H1 (cell line): ENCODE data around the gene SOX13. TPM values are rescaled to one million over a fixed set of nuclear protein-coding genes. Genes with fewer than 3 reads are reported as not detected.
A peak's percentile ranks its signal among the peaks of the same experiment; 100 is the strongest.

ENCODE experiments used
- CTCF ChIA-PET: fragments of 300-600 bp; sonication (Branson Sonifier 250); formaldehyde crosslinking; loops from one replicate; lab custom pipeline; 2021; ENCODE audit not compliant: partially characterized antibody; lab: Charles Lee
- POLR2A ChIA-PET: fragments of 300-600 bp; sonication (Branson Sonifier 250); formaldehyde crosslinking; loops from one replicate; lab custom pipeline; 2021; ENCODE audit warnings: inconsistent platforms; ENCODE audit not compliant: partially characterized antibody; lab: Charles Lee
- DNase-seq, 2 experiments: peaks; one replicate each; pipeline versions ENCODE4 v3.0.0 to v3.0.0-alpha.2; 2010 to 2022; ENCODE audit warnings: low spot score in 2 of 2, low read depth in 1 of 2, mixed read lengths in 1 of 2
- FAIRE-seq: peaks from 2 replicates; lab custom pipeline; 2011; peaks lifted over from hg19 to GRCh38; lab: Jason Lieb, UNC
- H2AFZ ChIP-seq: 2 replicates; pipeline ENCODE4 v1.8.1; 2012; ENCODE audit warnings: low read length, inconsistent platforms
- H2AK5ac ChIP-seq: 2 replicates; pipeline ENCODE4 v1.6.1; 2013; ENCODE audit warnings: low read depth, low read length
- H2BK120ac ChIP-seq: replicated peaks from 2 replicates; pipeline ENCODE3; 2013; ENCODE audit warnings: low read depth, low read length, inconsistent platforms
- H2BK12ac ChIP-seq: 2 replicates; pipeline ENCODE4 v1.6.1; 2013; ENCODE audit warnings: low read depth, low read length
- H2BK15ac ChIP-seq: 2 replicates; pipeline ENCODE4 v1.6.1; 2013; ENCODE audit warnings: low read length
- H2BK20ac ChIP-seq: 2 replicates; pipeline ENCODE4 v1.6.1; 2013; ENCODE audit warnings: low read length
- H2BK5ac ChIP-seq: 2 replicates; pipeline ENCODE4 v1.6.1; 2013; ENCODE audit warnings: low read depth, low read length
- H3K14ac ChIP-seq: 2 replicates; pipeline ENCODE4 v1.6.1; 2013; ENCODE audit warnings: inconsistent platforms; ENCODE audit not compliant: insufficient read length
- H3K18ac ChIP-seq: 2 replicates; pipeline ENCODE4 v1.6.1; 2013; ENCODE audit warnings: low read length; ENCODE audit errors: extremely low read depth
- H3K23ac ChIP-seq: 2 replicates; pipeline ENCODE4 v1.6.1; 2013; ENCODE audit warnings: inconsistent platforms; ENCODE audit not compliant: insufficient read length
- H3K23me2 ChIP-seq: 2 replicates; pipeline ENCODE4 v1.6.1; 2013; ENCODE audit warnings: low read depth, low read length
- H3K27ac ChIP-seq: 2 replicates; pipeline ENCODE4 v1.6.1; 2011; ENCODE audit warnings: low read depth, low read length, inconsistent platforms
- H3K27me3 ChIP-seq, 4 experiments: replicated peaks in 1 of 4; 1 replicate in 1 of 4; 2 replicates in 3 of 4; pipeline versions ENCODE4 v1.6.1 to v1.8.1; 2011 to 2013; ENCODE audit warnings: low read length in 3 of 4, mild to moderate bottlenecking in 3 of 4, inconsistent platforms in 2 of 4, mixed read lengths in 2 of 4, moderate library complexity in 1 of 4; ENCODE audit not compliant: control insufficient read depth in 3 of 4, insufficient read depth in 3 of 4; ENCODE audit errors: extremely low read depth in 1 of 4
- H3K36me3 ChIP-seq, 4 experiments: 2 replicates each; pipeline versions ENCODE4 v1.6.1 to v1.8.1; 2011 to 2013; ENCODE audit warnings: mild to moderate bottlenecking in 4 of 4, low read length in 3 of 4, moderate library complexity in 2 of 4, control low read depth in 1 of 4, inconsistent platforms in 1 of 4; ENCODE audit not compliant: insufficient read depth in 4 of 4, control insufficient read depth in 2 of 4
- H3K4ac ChIP-seq: replicated peaks from 2 replicates; pipeline ENCODE3; 2013; ENCODE audit warnings: low read length, low read depth, mixed read lengths, inconsistent platforms; ENCODE audit not compliant: insufficient read length
- H3K4me1 ChIP-seq, 4 experiments: replicated peaks in 1 of 4; 1 replicate in 1 of 4; 2 replicates in 3 of 4; pipeline versions ENCODE4 v1.6.1 to v1.8.1; 2011 to 2013; ENCODE audit warnings: low read length in 3 of 4, inconsistent platforms in 2 of 4, mixed read lengths in 1 of 4; ENCODE audit not compliant: insufficient read depth in 4 of 4, control insufficient read depth in 3 of 4
- H3K4me2 ChIP-seq, 2 experiments: 2 replicates each; pipeline versions ENCODE4 v1.6.1 to v1.8.1; 2011 to 2013; ENCODE audit warnings: low read depth in 2 of 2, low read length in 2 of 2, control low read depth in 1 of 2, inconsistent platforms in 1 of 2, mild to moderate bottlenecking in 1 of 2; ENCODE audit not compliant: insufficient read depth in 1 of 2
- H3K4me3 ChIP-seq, 4 experiments: fragments of 200-600, 300-600 bp in 1 of 4; sonication (generic), shearing (Covaris generic), sonication (Bioruptor Twin) in 1 of 4; 2 replicates each; pipeline versions ENCODE4 v1.5.1 to v1.8.1; 2011 to 2016; ENCODE audit warnings: low read length in 4 of 4, low read depth in 3 of 4, control low read depth in 2 of 4, inconsistent platforms in 2 of 4, mild to moderate bottlenecking in 2 of 4, mixed read lengths in 1 of 4, moderate library complexity in 1 of 4; ENCODE audit not compliant: insufficient read depth in 2 of 4; ENCODE audit errors: extremely low read depth in 1 of 4
- H3K56ac ChIP-seq: replicated peaks from 2 replicates; pipeline ENCODE3; 2013; ENCODE audit warnings: low read depth, mild to moderate bottlenecking, mixed read lengths, low read length, inconsistent platforms; ENCODE audit not compliant: insufficient read length
- H3K79me1 ChIP-seq: 2 replicates; pipeline ENCODE4 v1.6.1; 2013; ENCODE audit warnings: low read depth, low read length, control low read depth
- H3K79me2 ChIP-seq, 2 experiments: 2 replicates each; pipeline versions ENCODE4 v1.6.1 to v1.8.1; 2012 to 2013; ENCODE audit warnings: low read length in 2 of 2, mild to moderate bottlenecking in 2 of 2, inconsistent platforms in 1 of 2; ENCODE audit not compliant: insufficient read depth in 2 of 2, control insufficient read depth in 1 of 2
- H3K9ac ChIP-seq, 4 experiments: replicated peaks in 1 of 4; 1 replicate in 1 of 4; 2 replicates in 3 of 4; pipeline versions ENCODE4 v1.6.1 to v1.8.1; 2011 to 2013; ENCODE audit warnings: low read depth in 3 of 4, low read length in 3 of 4, control low read depth in 2 of 4, mild to moderate bottlenecking in 2 of 4, moderate library complexity in 2 of 4, inconsistent platforms in 1 of 4; ENCODE audit errors: extremely low read depth in 1 of 4
- H3K9me3 ChIP-seq, 2 experiments: 2 replicates each; pipeline versions ENCODE4 v1.6.1 to v1.8.1; 2012 to 2013; ENCODE audit warnings: mild to moderate bottlenecking in 2 of 2, moderate library complexity in 2 of 2, control low read depth in 1 of 2, inconsistent platforms in 1 of 2, low read depth in 1 of 2, low read length in 1 of 2, mixed read lengths in 1 of 2; ENCODE audit not compliant: insufficient read depth in 2 of 2
- H4K20me1 ChIP-seq, 2 experiments: replicated peaks in 1 of 2; 2 replicates each; pipeline versions ENCODE3 to v1.8.1; 2011 to 2013; ENCODE audit warnings: inconsistent platforms in 2 of 2, low read length in 2 of 2, mild to moderate bottlenecking in 1 of 2; ENCODE audit not compliant: insufficient read depth in 2 of 2, control insufficient read depth in 1 of 2
- H4K5ac ChIP-seq: 2 replicates; pipeline ENCODE4 v1.6.1; 2013; ENCODE audit warnings: low read length, low read depth, mixed read lengths, inconsistent platforms; ENCODE audit not compliant: insufficient read length
- H4K8ac ChIP-seq: 2 replicates; pipeline ENCODE4 v1.8.0; 2013; ENCODE audit warnings: mild to moderate bottlenecking, moderate library complexity, low read length, inconsistent platforms; ENCODE audit not compliant: insufficient read depth; ENCODE audit errors: extremely low read depth
- H4K91ac ChIP-seq: replicated peaks from 2 replicates; pipeline ENCODE3; 2013; ENCODE audit warnings: low read length, mixed read lengths, inconsistent platforms; ENCODE audit not compliant: insufficient read length
- BACH1 ChIP-seq: IDR thresholded peaks from 2 replicates; pipeline ENCODE4 v1.6.1; 2012; ENCODE audit warnings: low read length, improper control_type of control experiment
- CHD1 ChIP-seq: IDR thresholded peaks from 2 replicates; pipeline ENCODE4 v1.6.1; 2012; ENCODE audit warnings: low read depth, low read length, improper control_type of control experiment
- CTCF ChIP-seq, 3 experiments: IDR thresholded peaks; 1 replicate in 2 of 3; 2 replicates in 1 of 3; pipeline versions ENCODE4 v1.5.1 to v1.6.1; 2011; ENCODE audit warnings: low read length in 3 of 3, mild to moderate bottlenecking in 3 of 3, inconsistent platforms in 2 of 3, low read depth in 1 of 3, moderate library complexity in 1 of 3; ENCODE audit not compliant: insufficient read depth in 1 of 3; ENCODE audit errors: control extremely low read depth in 1 of 3
- GABPA ChIP-seq: IDR thresholded peaks from 2 replicates; pipeline ENCODE4 v1.6.1; 2011; ENCODE audit warnings: mild to moderate bottlenecking, low read length, moderate library complexity, borderline replicate concordance; ENCODE audit not compliant: insufficient read depth
- MAFK ChIP-seq: IDR thresholded peaks from 2 replicates; pipeline ENCODE4 v1.6.1; 2012; ENCODE audit warnings: low read depth, mild to moderate bottlenecking, improper control_type of control experiment, low read length
- POLR2AphosphoS5 ChIP-seq: IDR thresholded peaks from 2 replicates; pipeline ENCODE4 v1.6.1; 2011; ENCODE audit warnings: low read depth, low read length
- RAD21 ChIP-seq, 2 experiments: IDR thresholded peaks in 1 of 2; conservative IDR thresholded peaks in 1 of 2; 2 replicates each; pipeline ENCODE4 v1.6.1; 2011; ENCODE audit warnings: low read depth in 2 of 2, low read length in 2 of 2, improper control_type of control experiment in 1 of 2, inconsistent platforms in 1 of 2, mild to moderate bottlenecking in 1 of 2, moderate library complexity in 1 of 2
- WGBS, 2 experiments: shearing (Covaris generic) in 1 of 2; methylation state at CpG; one replicate each; pipeline versions ENCODE4 v1.1.6 to v1.1.7; 2013 to 2015; ENCODE audit warnings: low lambda C conversion rate in 2 of 2, mixed read lengths in 2 of 2, inconsistent platforms in 1 of 2, low coverage in 1 of 2, missing lambda C conversion rate in 1 of 2; ENCODE audit not compliant: insufficient replicate concordance in 2 of 2, insufficient coverage in 1 of 2, insufficient read length in 1 of 2; ENCODE audit errors: extremely low coverage in 1 of 2, missing lambda C conversion rate in 1 of 2; 5-methylcytosine and 5-hydroxymethylcytosine counted together
- polyA plus RNA-seq, 7 experiments: library from polyadenylated mRNA; depleted of rRNA in 3 of 7; stranded (reverse) in 5 of 7; unstranded in 2 of 7; fragments of >200 nt in 5 of 7; fragments of 200-250 nt in 2 of 7; gene quantifications; 1 replicate in 5 of 7; 2 replicates in 1 of 7; 4 replicates in 1 of 7; pipeline versions ENCODE4 v1.2.1 to v1.2.3, GENCODE V29; 2011 to 2013; ENCODE audit warnings: missing spikeins in 2 of 7, mixed read lengths in 2 of 7
- total RNA-seq: library from RNA; stranded (reverse); fragmentation: NEBNext Ultra II Directional; extraction: Animal tissue kit (Norgen Biotek cat#: 25700); gene quantifications from 2 replicates; pipeline ENCODE4 v1.2.1, GENCODE V29; 2021

Gene SOX13
- total and polyA plus RNA-seq, 2 of the 8 experiments (the other 6 are each of a cell fraction or from before 2014, with no cell fraction given) = 113 to 173 TPM

- no peak overlapping the region for H4K5ac ChIP-seq
- peaks cover 13 to 31% of the 10 kb centered on the region in 2 experiments for H4K20me1 ChIP-seq
- DNase-seq (no peak), FAIRE-seq (no peak)
- 80% methylated on average over 9 of the region's 11 CpGs; no CpG with 5 or more reads in 1 of the 2 experiments for WGBS, 2 experiments
- peak overlapping the region; percentile 67 for H4K91ac ChIP-seq
- 0 out of 2 replicates have a peak overlapping the region, but pooled peaks have one; percentile 41 for H2BK12ac ChIP-seq
- no peak overlapping the region for H4K8ac ChIP-seq
- H3K9me3 ChIP-seq = no peaks in the 10 kb centered on the region
- 0 out of 2 replicates have a peak overlapping the region, but pooled peaks have one; percentile 76 for H2AK5ac ChIP-seq
- H3K4me3 ChIP-seq = no peak overlapping the region
- no peak overlapping the region for H3K18ac ChIP-seq
- peak overlapping the region; percentile 44 for H3K27ac ChIP-seq
- peaks cover 14 to 35% (median 19%) of the 10 kb centered on the region in 4 experiments for H3K36me3 ChIP-seq
- H2BK15ac ChIP-seq = peak overlapping the region; percentile 81; the same call in 1 of the 2 replicates
- H3K14ac ChIP-seq = no peak overlapping the region
- no peaks in the 10 kb centered on the region for H3K27me3 ChIP-seq
- H2BK20ac ChIP-seq = 0 out of 2 replicates have a peak overlapping the region, but pooled peaks have one; percentile 72
- peaks cover 17% of the 10 kb centered on the region for H3K79me1 ChIP-seq
- peaks cover 3 to 26% (median 18%) of the 10 kb centered on the region in 4 experiments for H3K4me1 ChIP-seq
- no peak overlapping the region for H3K4me2 ChIP-seq
- H3K56ac ChIP-seq = no peak overlapping the region
- H2BK5ac ChIP-seq = peak overlapping the region; percentile 72; the same call in 1 of the 2 replicates
- H2BK120ac ChIP-seq = no peak overlapping the region
- H3K23me2 ChIP-seq = no peaks in the 10 kb centered on the region; the same call in 1 of the 2 replicates
- H3K79me2 ChIP-seq = peaks cover 5 to 79% of the 10 kb centered on the region in 2 experiments; a peak in 3 of 4 replicates
- POLR2A ChIA-PET = interaction anchor here (1.1 to 1.8 kb wide), 7 partner anchors 8 to 247 kb away, joined by 3 to 5 read pairs (median 4); no protein-coding TSS in a partner anchor
- H3K4ac ChIP-seq = no peak overlapping the region
- H2AFZ ChIP-seq = no peak overlapping the region
- no peak overlapping the region for H3K23ac ChIP-seq
- H3K9ac ChIP-seq = no peak overlapping the region
- CTCF ChIA-PET = interaction anchor here (0.6 to 7.6 kb wide), 11 partner anchors 13 to 242 kb away, joined by 3 to 105 read pairs (median 3); partner anchors contain the start of gene SOX13
- TF ChIP-seq BACH1 = 0 out of 2 replicates have a peak, but pooled peaks have one; percentile 38
- no peak for TF ChIP-seq CHD1
- TF ChIP-seq MAFK = no peak
- TF ChIP-seq POLR2AphosphoS5 = no peak
- no peak for TF ChIP-seq GABPA
- TF ChIP-seq CTCF (IDR thresholded peaks at IDR 0.05; ENCODE audit: control extremely low read depth in 1 of 3, insufficient read depth in 1 of 3, low read depth in 1 of 3, low read length in 3 of 3) = peak; percentile 31 to 49 (median 37); a peak in 3 of 4 replicates
- TF ChIP-seq RAD21 (IDR thresholded peaks at IDR 0.05 in 1 of 2, conservative IDR thresholded peaks at IDR 0.05 in 1 of 2; ENCODE audit: low read depth in 2 of 2, low read length in 2 of 2) = peak; percentile 22 to 54; a peak in 2 of 4 replicates
Observed at GRCh38 chr1:204112876-204113730, 40.2 kb downstream of the SOX13 start.
